BE2C (cell line): ENCODE measurements around the gene SELENON.

Experiments
- DNase-seq: peaks from one replicate; pipeline ENCODE4 v3.0.0-alpha.2; 2020
- H3K27me3 ChIP-seq: fragments of 250-450 bp; sonication (Bioruptor Pico); 2 replicates; pipeline ENCODE4 v1.5.1; 2020; ENCODE audit warnings: mild to moderate bottlenecking
- H3K36me3 ChIP-seq: fragments of 250-450 bp; sonication (Bioruptor Pico); 2 replicates; pipeline ENCODE4 v1.5.1; 2020; ENCODE audit warnings: mild to moderate bottlenecking
- H3K4me1 ChIP-seq: fragments of 250-450 bp; sonication (Bioruptor Pico); 2 replicates; pipeline ENCODE4 v1.5.1; 2020
- H3K4me3 ChIP-seq: 2 replicates; pipeline ENCODE4 v1.5.1; 2011; ENCODE audit warnings: low read depth, low read length
- H3K9me3 ChIP-seq: fragments of 250-450 bp; sonication (Bioruptor Pico); 2 replicates; pipeline ENCODE4 v1.5.1; 2020
- TF ChIP-seq, protein P1 (sequence below): IDR thresholded peaks from 2 replicates; pipeline ENCODE4 v1.5.1; 2012; ENCODE audit warnings: mild to moderate bottlenecking, low read depth, low read length

Gene SELENON

DNA sequence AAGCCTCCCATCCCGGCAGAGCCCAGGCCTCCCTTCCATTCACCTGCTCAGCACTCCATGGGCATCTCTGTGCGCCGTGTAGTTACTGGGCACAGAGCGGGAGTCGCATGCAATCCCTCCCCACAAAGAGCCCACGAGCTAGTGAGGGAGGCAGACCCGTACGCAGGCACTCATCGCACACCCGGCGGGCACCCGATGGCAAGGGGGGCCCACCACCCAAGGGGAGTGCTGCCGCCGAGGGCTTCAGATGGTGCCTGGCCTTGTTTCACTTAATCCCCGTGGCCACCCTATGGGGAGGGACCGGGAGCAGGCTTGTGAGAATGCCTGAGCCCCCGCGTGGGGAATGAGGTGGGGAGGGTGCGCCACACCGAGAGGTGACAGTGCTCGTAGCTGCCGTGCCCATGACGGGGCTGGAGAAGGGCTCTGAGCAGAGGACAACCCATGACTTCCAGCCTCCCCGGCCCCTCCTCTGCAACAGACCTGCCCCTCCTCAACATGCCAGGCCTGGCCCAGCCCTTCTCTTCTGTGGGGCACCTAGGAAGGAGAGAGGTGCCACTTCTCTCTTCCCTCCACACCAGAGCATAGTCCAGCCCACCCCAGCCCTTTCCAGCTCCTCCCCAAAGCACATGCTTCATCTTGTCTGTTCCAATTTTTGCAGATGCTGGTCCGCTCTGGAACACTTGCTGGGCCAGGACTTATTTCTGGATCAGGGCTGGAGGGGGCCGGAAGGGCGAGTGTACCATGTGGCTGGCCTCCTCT lies 30.2 kb upstream of the SELENON start:
- Histone ChIP-seq H3K36me3 (no peaks in the 10 kb centered on the region), H3K27me3 (no peaks in the 10 kb centered on the region), H3K4me3 (no peak overlapping the region), H3K9me3 (no peaks in the 10 kb centered on the region), H3K4me1 (peaks cover 12% of the 10 kb centered on the region)
- TF ChIP-seq, protein P1, sequence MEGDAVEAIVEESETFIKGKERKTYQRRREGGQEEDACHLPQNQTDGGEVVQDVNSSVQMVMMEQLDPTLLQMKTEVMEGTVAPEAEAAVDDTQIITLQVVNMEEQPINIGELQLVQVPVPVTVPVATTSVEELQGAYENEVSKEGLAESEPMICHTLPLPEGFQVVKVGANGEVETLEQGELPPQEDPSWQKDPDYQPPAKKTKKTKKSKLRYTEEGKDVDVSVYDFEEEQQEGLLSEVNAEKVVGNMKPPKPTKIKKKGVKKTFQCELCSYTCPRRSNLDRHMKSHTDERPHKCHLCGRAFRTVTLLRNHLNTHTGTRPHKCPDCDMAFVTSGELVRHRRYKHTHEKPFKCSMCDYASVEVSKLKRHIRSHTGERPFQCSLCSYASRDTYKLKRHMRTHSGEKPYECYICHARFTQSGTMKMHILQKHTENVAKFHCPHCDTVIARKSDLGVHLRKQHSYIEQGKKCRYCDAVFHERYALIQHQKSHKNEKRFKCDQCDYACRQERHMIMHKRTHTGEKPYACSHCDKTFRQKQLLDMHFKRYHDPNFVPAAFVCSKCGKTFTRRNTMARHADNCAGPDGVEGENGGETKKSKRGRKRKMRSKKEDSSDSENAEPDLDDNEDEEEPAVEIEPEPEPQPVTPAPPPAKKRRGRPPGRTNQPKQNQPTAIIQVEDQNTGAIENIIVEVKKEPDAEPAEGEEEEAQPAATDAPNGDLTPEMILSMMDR: no peak
- DNase-seq: no peak

DNA sequence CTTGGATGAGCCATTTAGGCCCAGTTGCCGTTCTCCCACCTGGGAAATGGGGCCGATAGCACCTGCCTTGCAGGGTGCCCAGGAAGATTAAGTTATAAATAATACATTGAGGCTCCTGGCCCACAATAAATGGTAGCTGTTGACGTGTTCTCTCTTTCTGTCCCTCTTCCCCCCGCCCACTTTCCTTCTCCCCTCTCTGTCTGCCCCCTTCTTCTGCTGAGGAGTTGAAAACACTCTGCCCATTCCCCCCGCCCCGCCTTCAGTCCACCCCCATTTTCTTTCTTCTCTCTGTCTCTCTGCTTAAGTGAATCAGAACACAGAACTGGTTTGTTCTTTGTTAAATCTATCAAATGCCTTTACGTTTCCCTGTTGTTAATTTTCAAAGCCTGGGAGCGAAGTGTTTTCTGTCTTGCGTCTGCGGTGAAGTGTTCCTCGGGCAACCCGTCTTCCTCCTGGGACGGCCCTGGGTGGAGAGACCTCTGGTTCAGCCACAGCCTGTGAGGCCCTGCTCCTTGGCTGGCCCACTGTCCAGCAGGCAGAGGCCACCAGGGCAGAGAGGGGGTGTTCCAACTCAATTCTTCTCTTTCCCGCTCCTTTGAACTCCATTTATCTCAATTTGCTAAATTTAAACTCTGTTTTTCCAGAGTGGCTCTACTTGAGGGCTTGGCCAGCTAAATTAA lies 29.3 kb upstream of the SELENON start:
- Histone ChIP-seq H3K4me3 (no peak overlapping the region), H3K9me3 (no peaks in the 10 kb centered on the region), H3K36me3 (no peaks in the 10 kb centered on the region), H3K27me3 (no peaks in the 10 kb centered on the region), H3K4me1 (peaks cover 13% of the 10 kb centered on the region)
- TF ChIP-seq, protein P1: no peak
- no peak for DNase-seq

DNA sequence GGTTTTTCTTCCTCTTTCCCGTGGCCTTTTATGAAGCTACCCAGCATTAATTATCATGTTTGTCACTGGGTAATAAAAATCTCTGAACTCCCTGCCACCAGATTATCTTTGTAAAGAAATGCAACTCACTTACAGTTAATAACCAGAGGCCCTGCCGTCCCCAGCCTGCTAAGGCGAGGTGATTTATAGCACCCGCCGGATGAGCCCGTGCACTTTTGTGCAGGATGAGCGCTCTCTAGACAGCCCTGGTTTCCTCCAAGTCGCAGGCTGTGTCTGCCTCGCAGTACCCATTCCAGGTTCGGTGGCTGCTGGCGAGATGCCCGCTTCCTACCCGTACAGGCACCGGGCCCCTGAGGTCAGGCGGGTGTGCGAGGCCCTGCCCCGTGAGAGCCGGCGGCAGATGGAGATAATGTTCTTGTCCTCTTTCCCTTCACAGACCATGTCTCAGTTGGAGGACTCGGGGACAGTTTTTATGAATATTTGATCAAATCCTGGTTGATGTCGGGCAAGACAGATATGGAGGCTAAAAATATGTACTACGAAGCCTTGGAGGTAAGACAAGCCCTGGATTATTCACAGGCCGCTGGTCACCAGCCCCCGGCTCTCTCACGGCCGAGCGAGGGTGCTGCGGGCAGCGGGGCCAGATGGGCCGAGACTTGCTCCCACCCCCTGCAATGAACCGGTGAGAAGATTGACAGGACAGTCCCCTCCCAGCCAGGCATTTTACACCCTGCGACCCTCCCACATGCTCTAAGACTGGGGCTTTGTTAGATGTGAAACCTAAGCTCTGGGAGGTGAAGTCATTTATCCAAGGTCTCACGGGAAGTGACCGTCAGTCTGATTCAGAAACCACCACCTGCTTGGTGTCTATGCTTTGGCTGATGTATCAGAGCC lies 28.5 kb upstream of the SELENON start:
- DNase-seq: peak; percentile 78
- H3K9me3 ChIP-seq: no peaks in the 10 kb centered on the region
- H3K27me3 ChIP-seq: no peaks in the 10 kb centered on the region
- peaks cover 13% of the 10 kb centered on the region for H3K4me1 ChIP-seq
- H3K36me3 ChIP-seq: no peaks in the 10 kb centered on the region
- 0 out of 2 replicates have a peak overlapping the region, but pooled peaks have one; percentile 11 for H3K4me3 ChIP-seq
- TF ChIP-seq, protein P1: no peak

GRCh38 chr1:25772164-25772563 lies 27.8 kb upstream of the SELENON start:
- H3K9me3 ChIP-seq: no peaks in the 10 kb centered on the region
- TF ChIP-seq, protein P1: no peak
- no peak for DNase-seq
- no peaks in the 10 kb centered on the region for H3K27me3 ChIP-seq
- peaks cover 13% of the 10 kb centered on the region for H3K4me1 ChIP-seq
- H3K36me3 ChIP-seq: no peaks in the 10 kb centered on the region
- no peak overlapping the region for H3K4me3 ChIP-seq

DNA sequence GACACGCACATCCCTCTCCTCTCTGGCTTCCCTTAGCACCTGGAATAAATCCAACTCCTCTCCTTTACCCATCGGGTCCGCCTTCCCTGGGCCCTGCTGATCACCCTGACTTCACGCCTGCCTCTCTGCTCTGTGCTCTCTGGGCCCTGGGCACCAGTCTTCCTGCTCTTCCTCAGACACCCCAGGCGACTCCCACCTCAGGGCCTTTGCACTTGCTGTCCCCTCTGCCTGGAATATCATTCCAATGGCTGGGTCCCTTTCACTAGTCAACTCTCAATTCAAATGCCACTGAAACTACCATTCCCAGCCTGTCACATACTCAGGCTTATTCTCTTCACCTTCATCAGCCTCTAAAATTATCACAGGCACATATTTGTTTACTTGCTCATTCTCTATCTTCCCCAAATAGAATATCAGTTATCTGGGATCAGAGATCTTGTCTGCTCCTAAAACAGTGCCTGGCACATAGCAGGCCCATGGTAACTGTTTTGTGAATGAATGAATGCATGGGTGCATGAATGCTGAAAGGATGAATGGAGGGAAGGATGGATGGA lies 27.2 kb upstream of the SELENON start:
- H3K36me3 ChIP-seq: no peaks in the 10 kb centered on the region

More for the DNA sequence above, 27.2 kb upstream of the SELENON start:
- Histone ChIP-seq H3K9me3 (no peaks in the 10 kb centered on the region), H3K4me1 (peaks cover 13% of the 10 kb centered on the region), H3K27me3 (no peaks in the 10 kb centered on the region), H3K4me3 (no peak overlapping the region)
- TF ChIP-seq, protein P1: no peak
- DNase-seq: no peak
